GM19240 (cell line): Measurements from ENCODE around the gene ATRNL1.

Experiments used
- DNase-seq: peaks from one replicate; pipeline ENCODE4 v3.0.0; 2011; ENCODE audit warnings: low spot score; ENCODE audit not compliant: insufficient read length

The ATRNL1 gene, protein sequence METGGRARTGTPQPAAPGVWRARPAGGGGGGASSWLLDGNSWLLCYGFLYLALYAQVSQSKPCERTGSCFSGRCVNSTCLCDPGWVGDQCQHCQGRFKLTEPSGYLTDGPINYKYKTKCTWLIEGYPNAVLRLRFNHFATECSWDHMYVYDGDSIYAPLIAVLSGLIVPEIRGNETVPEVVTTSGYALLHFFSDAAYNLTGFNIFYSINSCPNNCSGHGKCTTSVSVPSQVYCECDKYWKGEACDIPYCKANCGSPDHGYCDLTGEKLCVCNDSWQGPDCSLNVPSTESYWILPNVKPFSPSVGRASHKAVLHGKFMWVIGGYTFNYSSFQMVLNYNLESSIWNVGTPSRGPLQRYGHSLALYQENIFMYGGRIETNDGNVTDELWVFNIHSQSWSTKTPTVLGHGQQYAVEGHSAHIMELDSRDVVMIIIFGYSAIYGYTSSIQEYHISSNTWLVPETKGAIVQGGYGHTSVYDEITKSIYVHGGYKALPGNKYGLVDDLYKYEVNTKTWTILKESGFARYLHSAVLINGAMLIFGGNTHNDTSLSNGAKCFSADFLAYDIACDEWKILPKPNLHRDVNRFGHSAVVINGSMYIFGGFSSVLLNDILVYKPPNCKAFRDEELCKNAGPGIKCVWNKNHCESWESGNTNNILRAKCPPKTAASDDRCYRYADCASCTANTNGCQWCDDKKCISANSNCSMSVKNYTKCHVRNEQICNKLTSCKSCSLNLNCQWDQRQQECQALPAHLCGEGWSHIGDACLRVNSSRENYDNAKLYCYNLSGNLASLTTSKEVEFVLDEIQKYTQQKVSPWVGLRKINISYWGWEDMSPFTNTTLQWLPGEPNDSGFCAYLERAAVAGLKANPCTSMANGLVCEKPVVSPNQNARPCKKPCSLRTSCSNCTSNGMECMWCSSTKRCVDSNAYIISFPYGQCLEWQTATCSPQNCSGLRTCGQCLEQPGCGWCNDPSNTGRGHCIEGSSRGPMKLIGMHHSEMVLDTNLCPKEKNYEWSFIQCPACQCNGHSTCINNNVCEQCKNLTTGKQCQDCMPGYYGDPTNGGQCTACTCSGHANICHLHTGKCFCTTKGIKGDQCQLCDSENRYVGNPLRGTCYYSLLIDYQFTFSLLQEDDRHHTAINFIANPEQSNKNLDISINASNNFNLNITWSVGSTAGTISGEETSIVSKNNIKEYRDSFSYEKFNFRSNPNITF (N-terminal part only)

DNA sequence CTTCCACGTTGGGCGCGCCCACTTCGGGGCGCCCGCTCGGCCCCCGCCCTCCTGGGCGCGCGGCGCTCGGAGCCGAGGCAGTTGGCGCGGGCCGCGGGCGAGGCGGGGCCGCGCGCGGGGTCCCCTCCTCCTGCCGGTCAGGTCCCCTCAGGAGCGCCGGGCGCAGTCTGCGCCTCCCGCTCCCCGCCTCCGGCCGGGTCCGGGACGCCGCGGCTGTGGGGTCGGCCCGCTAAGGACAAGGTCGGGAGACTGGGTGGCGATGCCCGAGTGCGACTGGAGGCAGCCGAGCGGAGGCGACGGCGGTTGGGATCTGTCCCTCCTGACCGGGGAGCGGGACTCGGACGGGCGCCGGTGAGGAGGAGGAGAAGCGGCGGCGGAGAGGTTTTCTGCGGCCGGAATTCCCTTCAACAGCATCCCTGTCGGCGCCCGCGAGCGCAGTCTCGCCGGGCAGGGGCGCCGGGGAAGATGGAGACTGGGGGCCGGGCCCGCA is at the start of gene ATRNL1:
Gene ATRNL1 (plus strand): TSS at position 80 of the 490 bp plus-strand sequence. CDS start 386 bp downstream, at position 466.
- peak; percentile 13 for DNase-seq

DNA sequence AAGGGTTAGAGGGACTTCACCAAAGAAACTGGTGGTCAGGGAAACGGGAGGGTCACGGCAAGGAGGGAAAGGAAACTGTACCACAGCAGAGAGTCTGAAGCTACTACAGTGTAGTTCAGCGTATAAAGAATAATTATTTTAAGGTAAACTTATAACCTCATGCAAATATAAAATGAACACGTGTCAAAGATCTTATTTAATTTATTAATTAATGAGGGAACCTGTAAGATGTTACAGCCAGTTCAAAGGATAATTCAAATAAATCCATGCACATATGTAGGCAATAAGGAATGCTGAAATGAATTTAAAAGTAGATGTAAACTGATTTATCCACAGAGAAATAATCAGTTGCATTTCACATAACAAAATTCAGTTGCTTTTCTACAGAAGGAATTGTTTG is 49.4 kb upstream of the ATRNL1 start:
- no peak for DNase-seq

DNA sequence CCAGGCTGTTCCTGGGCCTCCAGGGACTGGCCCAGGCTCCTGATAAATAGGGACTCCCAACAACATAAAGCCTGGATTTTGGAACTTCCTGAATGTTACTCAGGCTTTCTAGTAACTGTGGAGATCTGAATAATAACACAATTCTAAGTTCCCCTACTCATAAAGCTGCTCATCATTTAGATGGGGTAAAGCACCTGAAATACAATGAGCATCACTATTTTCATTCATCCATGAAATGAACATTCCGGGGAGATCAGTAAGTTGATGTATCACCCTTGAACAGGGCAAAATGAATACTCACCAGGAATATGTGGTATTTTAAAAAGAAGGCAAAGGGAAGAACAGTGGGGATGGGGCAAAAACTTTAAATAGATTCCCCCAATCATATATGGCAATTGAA is 48.3 kb upstream of the ATRNL1 start:
- DNase-seq = no peak

- DNase-seq = no peak
Measured at GRCh38 chr10:115045499-115045898, 47.7 kb upstream of the ATRNL1 start.

- no peak for DNase-seq
Measured at GRCh38 chr10:115046686-115047236, 46.4 kb upstream of the ATRNL1 start.

- no peak for DNase-seq
Measured at GRCh38 chr10:115047705-115048104, 45.5 kb upstream of the ATRNL1 start.

GRCh38 chr10:115049318-115049717 is 43.8 kb upstream of the ATRNL1 start:
- DNase-seq = no peak

- no peak for DNase-seq
Measured at GRCh38 chr10:115049960-115050359, 43.2 kb upstream of the ATRNL1 start.

DNA sequence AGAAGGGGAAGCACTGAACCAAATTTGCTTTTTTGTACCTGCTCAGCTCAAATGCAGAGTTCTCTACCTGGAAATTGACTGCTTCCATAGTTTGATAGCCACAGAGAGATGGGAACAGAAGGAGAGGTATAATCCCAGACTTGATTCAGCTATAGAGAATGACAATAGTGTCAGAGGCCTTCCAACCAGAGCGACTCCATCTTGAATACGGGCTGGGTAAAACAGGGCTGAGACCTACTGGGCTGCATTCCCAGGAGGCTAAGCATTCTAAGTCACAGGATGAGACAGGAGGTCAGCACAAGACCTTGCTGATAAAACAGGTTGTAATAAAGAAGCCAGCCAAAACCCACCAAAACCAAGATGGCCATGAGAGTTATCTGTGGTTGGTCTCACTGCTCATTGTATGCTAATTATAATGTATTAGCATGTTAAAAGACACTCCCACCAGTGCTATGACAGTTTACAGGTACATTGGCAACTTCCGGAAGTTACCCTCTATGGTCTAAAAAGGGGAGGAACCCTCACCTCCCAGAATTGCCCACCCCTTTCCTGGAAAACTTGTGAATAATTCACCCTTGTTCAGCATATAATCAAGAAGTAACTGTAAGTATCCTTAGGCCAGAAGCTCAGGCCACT is 42.7 kb upstream of the ATRNL1 start:
- DNase-seq = no peak

DNA sequence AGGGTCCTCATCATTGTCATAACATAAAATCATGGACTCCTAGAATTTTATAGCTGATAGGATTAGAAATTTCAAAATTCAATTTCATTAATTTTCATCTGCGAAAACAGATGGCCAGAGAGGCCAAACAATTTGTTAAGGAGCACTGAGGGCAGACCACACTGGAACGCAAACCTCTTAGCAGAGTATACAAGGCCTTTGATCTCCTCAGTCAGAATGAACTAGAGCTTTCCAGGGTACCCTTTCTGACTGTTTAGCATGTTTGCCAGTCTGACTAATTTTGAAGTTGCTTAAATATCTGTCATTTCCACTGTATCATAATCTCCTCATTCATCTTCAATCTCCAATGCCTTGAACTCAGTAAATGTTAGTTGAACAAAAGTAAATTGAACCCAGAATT is 41.9 kb upstream of the ATRNL1 start:
- no peak for DNase-seq

GRCh38 chr10:115052226-115052625 is 40.9 kb upstream of the ATRNL1 start:
- DNase-seq = no peak

- no peak for DNase-seq
Measured at GRCh38 chr10:115052728-115053127, 40.4 kb upstream of the ATRNL1 start.

- DNase-seq = no peak
Measured at GRCh38 chr10:115056186-115056585, 37.0 kb upstream of the ATRNL1 start.

DNA sequence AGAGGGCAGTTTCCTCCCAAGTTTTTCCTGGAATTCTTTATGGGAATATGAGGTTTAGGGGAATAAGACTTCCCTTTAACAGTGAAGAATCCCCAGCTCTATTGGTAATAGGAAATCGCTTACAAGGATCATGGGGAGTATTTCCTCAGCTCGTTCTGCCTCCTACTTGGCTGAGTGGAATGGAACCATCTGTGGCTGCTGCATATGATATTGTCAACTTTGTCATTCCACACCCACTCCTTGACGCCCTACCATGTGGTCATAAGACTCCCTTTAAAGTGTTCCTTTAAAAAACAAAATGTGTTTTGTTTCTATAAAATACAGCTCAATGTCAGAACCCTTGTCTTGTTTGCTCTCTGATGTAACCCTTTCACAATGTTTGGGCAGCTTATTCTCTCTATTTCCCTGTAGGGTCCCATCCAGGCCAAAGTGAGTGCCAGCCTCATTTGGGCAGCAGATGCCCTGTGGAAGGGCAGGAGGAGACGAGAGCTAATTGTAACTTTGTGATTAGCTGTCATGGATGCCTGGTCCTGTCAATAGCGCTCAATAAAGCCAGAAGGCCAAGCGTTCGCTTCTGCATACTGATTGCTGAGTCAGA is 33.8 kb upstream of the ATRNL1 start:
- no peak for DNase-seq

DNA sequence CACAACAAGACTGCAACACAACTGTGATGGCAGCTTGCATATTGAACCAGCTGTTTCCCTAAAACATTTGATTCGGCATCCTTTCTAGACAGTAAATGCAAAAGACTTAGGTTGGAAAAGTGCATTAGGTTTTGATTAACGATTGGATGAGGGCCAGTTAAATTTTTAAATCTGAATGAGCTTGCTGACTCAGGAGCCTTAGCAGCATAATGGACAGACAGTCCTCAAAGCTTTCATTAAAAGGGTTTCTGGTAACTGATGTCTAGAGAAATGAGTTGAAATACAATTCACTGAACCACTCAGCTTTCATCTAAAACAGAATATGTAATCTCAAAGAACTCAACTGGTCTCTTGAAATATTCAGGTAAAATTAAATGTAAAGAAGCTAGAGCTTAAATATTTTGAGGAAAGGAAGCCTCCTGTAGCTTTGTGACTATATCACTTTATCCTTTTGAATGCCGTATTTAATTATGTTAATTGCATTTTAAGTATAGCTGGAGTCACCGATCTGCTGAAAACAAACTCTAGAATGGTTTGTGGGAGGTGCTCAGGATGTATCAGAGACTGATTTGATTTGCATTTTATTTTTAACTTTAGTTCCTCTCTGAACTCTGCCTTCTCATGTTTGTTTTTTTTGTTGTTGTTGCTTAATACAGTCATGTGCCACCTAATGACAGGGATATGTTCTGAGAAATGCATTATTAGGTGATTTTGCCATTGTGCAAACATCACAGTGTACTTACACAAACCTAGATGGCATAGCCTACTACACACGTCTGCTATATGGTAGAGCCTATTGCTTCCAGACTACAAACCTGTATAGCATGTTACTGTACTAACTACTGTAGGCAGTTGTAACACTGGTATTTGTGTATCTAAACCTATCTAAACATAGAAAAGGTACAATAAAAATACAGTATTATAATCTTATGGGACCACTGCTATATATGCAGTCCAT is 29.2 kb upstream of the ATRNL1 start:
- no peak for DNase-seq

- DNase-seq = no peak
Measured at GRCh38 chr10:115065801-115066200, 27.4 kb upstream of the ATRNL1 start.

DNA sequence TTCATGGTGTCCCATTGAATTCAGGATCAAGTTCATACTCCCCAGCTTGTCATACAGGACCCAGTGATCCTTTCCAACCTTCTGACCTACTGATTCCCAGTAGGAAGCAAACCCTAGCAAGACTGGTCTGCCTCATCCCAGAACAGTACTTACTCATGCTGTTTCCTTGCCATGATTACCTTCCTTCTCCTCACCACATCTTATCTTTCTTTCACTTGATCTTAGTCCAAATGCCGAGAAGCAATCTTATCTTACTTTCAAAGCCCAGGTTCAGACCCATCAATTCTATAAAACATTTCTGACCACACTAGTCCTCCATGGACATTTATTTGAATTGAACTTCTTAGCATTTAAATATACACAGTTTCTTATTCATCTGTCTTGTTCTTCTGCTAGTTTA is 26.6 kb upstream of the ATRNL1 start:
- DNase-seq = no peak

GRCh38 chr10:115073796-115074195 is 19.4 kb upstream of the ATRNL1 start:
- DNase-seq = no peak

GRCh38 chr10:115082506-115082905 is 10.7 kb upstream of the ATRNL1 start:
- DNase-seq = no peak
